Skeletal muscle tissue (tissue), 4 donors: ENCODE data around the gene SPON2. TPM values are rescaled to one million over a fixed set of nuclear protein-coding genes. Genes with fewer than 3 reads are reported as not detected.
A peak's percentile ranks its signal among the peaks of the same experiment; 100 is the strongest.

ENCODE experiments used
- H3K27ac ChIP-seq: one replicate; pipeline ENCODE4 v1.7.0; 2013; ENCODE audit warnings: mild to moderate bottlenecking, low read depth, low read length, inconsistent platforms
- H3K27me3 ChIP-seq, 3 donors: one replicate each; pipeline ENCODE4 v1.7.0; 2013; ENCODE audit warnings: low read length in 3 of 3; ENCODE audit not compliant: control insufficient read depth in 3 of 3, insufficient read depth in 3 of 3
- H3K36me3 ChIP-seq, 3 donors: one replicate each; pipeline ENCODE4 v1.7.0; 2013; ENCODE audit warnings: low read length in 3 of 3; ENCODE audit not compliant: control insufficient read depth in 3 of 3, insufficient read depth in 3 of 3
- H3K4me1 ChIP-seq, 3 donors: one replicate each; pipeline ENCODE4 v1.7.0; 2013; ENCODE audit warnings: low read length in 3 of 3, mild to moderate bottlenecking in 3 of 3; ENCODE audit not compliant: control insufficient read depth in 3 of 3, insufficient read depth in 3 of 3
- H3K4me3 ChIP-seq, 3 donors: one replicate each; pipeline ENCODE4 v1.7.0; 2013; ENCODE audit warnings: low read length in 3 of 3
- H3K9ac ChIP-seq, 3 donors: one replicate each; pipeline ENCODE4 v1.7.0; 2013; ENCODE audit warnings: low read length in 3 of 3, mild to moderate bottlenecking in 3 of 3, moderate library complexity in 2 of 3, low read depth in 1 of 3
- H3K9me3 ChIP-seq, 3 donors: one replicate each; pipeline ENCODE4 v1.7.0; 2013; ENCODE audit warnings: low read length in 3 of 3; ENCODE audit not compliant: control insufficient read depth in 3 of 3
- total RNA-seq: library from RNA; depleted of rRNA; stranded (reverse); fragments of >200 nt; gene quantifications from one replicate; pipeline ENCODE4 v1.2.3, GENCODE V29; 2014
- donor health status: Osteomylitis.

The SPON2 gene
- total RNA-seq, 1 donor from 2014 or later: 29.2 TPM

GRCh38 chr4:1215141-1216075, 43.0 kb upstream of the SPON2 start:
- H3K4me1 ChIP-seq: peaks cover 8 to 21% (median 20%) of the 10 kb centered on the region in 3 donors

GRCh38 chr4:1214101-1215095, 42.0 kb upstream of the SPON2 start:
- peaks cover 43 to 51% (median 49%) of the 10 kb centered on the region in 3 donors for H3K36me3 ChIP-seq

More at GRCh38 chr4:1215141-1216075, 43.0 kb upstream of the SPON2 start:
- Histone ChIP-seq H3K27me3 (no peaks in the 10 kb centered on the region), H3K9ac (no peak overlapping the region), H3K36me3 (peaks cover 43 to 52% (median 49%) of the 10 kb centered on the region in 3 donors), H3K4me3 (no peak overlapping the region), H3K9me3 (no peaks in the 10 kb centered on the region), H3K27ac (no peak overlapping the region)

GRCh38 chr4:1213336-1213995, 41.1 kb upstream of the SPON2 start:
- Histone ChIP-seq H3K27ac (no peak overlapping the region), H3K9me3 (no peaks in the 10 kb centered on the region), H3K27me3 (no peaks in the 10 kb centered on the region), H3K4me3 (no peak overlapping the region), H3K4me1 (peaks cover 28 to 39% (median 37%) of the 10 kb centered on the region in 3 donors), H3K36me3 (peaks cover 43 to 51% (median 49%) of the 10 kb centered on the region in 3 donors), H3K9ac (no peak overlapping the region)

More at GRCh38 chr4:1214101-1215095, 42.0 kb upstream of the SPON2 start:
- Histone ChIP-seq H3K27me3 (no peaks in the 10 kb centered on the region), H3K27ac (no peak overlapping the region), H3K9ac (peak overlapping the region in 1 of 3 donors; percentile 25), H3K4me3 (no peak overlapping the region), H3K9me3 (no peaks in the 10 kb centered on the region), H3K4me1 (peaks cover 18 to 30% (median 27%) of the 10 kb centered on the region in 3 donors)

GRCh38 chr4:1212546-1213335, 40.4 kb upstream of the SPON2 start:
- H3K27ac ChIP-seq: no peak overlapping the region
- H3K4me1 ChIP-seq: peaks cover 35 to 46% (median 44%) of the 10 kb centered on the region in 3 donors
- H3K4me3 ChIP-seq: no peak overlapping the region
- H3K27me3 ChIP-seq: no peaks in the 10 kb centered on the region
- H3K9ac ChIP-seq: no peak overlapping the region
- no peaks in the 10 kb centered on the region for H3K9me3 ChIP-seq
- peaks cover 43 to 49% (median 48%) of the 10 kb centered on the region in 3 donors for H3K36me3 ChIP-seq

DNA sequence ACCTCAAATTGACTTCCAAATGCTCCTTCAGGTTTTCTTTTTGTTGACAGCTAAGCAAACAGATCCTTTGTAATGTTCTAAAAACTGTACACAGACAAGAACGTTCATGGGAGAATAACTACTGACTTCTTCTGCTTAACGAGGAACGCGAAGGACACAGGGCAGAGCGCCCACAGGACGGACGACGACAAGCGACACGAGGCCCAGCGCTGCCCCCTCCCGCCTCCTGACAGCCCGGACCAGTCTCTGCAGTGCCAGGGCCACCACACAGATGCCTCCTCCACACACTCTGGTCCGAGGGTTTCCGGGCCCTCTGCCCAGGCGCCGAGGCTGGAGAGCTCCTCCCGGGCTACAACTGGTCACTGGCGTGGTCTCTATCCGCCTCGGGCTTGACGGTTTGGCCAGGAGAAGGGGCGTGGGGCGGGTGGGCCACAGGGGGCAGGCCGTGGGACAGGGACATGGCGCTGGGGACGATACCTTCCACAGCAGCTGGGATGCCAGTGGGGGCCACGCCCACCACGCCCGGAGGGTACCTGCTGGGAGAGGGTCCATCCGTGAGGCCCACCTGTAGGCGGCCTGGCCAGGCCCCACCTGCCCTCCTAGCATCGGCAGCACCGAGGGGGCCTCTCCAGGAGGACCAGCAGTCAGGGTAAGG, 39.6 kb upstream of the SPON2 start:
- no peaks in the 10 kb centered on the region for H3K27me3 ChIP-seq
- H3K36me3 ChIP-seq: peaks cover 43 to 45% (median 44%) of the 10 kb centered on the region in 3 donors
- no peak overlapping the region for H3K9ac ChIP-seq
- H3K9me3 ChIP-seq: no peaks in the 10 kb centered on the region
- peaks cover 39 to 46% (median 45%) of the 10 kb centered on the region in 3 donors for H3K4me1 ChIP-seq
- no peak overlapping the region for H3K4me3 ChIP-seq
- H3K27ac ChIP-seq: no peak overlapping the region

GRCh38 chr4:1211371-1211770, 39.0 kb upstream of the SPON2 start:
- peaks cover 39 to 44% (median 41%) of the 10 kb centered on the region in 3 donors for H3K36me3 ChIP-seq

DNA sequence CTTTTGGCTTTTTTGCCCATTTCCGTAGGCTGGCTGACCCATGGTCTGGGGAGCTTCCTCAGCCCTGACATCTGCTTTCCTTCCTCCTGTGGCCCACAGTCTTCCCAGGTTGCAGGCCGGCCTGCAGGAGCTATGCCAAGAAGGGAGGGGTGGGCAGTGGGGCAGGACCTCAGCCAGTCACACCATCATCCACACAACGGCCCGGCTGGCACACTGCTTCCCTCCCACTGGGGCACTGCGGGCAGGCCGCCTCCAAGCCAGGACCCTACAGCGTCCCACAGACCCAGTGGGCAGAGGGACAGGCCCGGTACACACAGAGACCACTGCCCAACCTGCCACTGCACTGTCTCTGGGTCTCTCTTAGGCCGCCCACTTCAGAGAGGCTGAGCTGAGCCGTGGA, 38.6 kb upstream of the SPON2 start:
- peaks cover 39 to 46% (median 45%) of the 10 kb centered on the region in 3 donors for H3K4me1 ChIP-seq
- peak overlapping the region in 1 of 3 donors; percentile 23 for H3K9ac ChIP-seq
- H3K27ac ChIP-seq: no peak overlapping the region

More at GRCh38 chr4:1211371-1211770, 39.0 kb upstream of the SPON2 start:
- H3K27me3 ChIP-seq: no peaks in the 10 kb centered on the region
- peaks cover 39 to 46% (median 45%) of the 10 kb centered on the region in 3 donors for H3K4me1 ChIP-seq
- H3K27ac ChIP-seq: no peak overlapping the region
- H3K4me3 ChIP-seq: no peak overlapping the region
- H3K9me3 ChIP-seq: no peaks in the 10 kb centered on the region
- peak overlapping the region in 1 of 3 donors; percentile 23 for H3K9ac ChIP-seq

DNA sequence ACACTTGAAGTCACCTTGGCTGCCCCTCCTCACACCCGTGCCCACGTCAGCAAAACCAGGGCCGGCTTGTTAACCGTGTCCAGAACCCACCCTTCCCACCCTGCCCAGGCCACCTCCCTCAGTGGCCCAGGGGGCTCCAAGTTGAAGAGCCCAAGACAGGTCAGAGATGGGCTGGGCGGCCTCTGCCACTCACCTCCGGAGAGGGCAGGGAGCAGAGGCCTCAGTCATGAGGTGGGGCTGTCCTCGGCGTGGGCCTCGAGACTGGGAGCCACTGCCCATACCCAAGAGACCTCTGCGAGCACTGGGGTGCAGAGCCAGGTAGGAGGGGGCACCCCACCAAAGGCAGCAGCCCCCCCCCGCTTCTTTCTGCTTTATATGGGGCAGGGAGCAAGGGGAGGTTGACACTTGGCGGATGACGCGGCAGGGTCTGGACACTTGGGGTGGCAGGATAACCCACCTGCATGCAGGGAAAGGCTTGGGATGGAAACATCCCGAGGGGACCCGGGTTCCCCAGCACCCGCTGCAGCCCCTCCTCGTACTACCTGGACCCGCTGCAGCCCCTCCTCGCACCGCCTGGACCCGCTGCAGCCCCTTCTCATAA, 38.0 kb upstream of the SPON2 start:
- peaks cover 39 to 44% (median 42%) of the 10 kb centered on the region in 3 donors for H3K4me1 ChIP-seq
- H3K9me3 ChIP-seq: no peaks in the 10 kb centered on the region
- H3K27ac ChIP-seq: no peak overlapping the region
- peak overlapping the region in 1 of 3 donors; percentile 60 for H3K9ac ChIP-seq
- no peak overlapping the region for H3K4me3 ChIP-seq
- peaks cover 30 to 34% (median 31%) of the 10 kb centered on the region in 3 donors for H3K36me3 ChIP-seq
- H3K27me3 ChIP-seq: no peaks in the 10 kb centered on the region

More for the DNA sequence above, 38.6 kb upstream of the SPON2 start:
- no peak overlapping the region for H3K4me3 ChIP-seq
- H3K9me3 ChIP-seq: no peaks in the 10 kb centered on the region
- H3K36me3 ChIP-seq: peaks cover 36 to 40% (median 37%) of the 10 kb centered on the region in 3 donors
- no peaks in the 10 kb centered on the region for H3K27me3 ChIP-seq
